Measurements from ENCODE around the gene NUP62. TPM values are rescaled to one million over a fixed set of nuclear protein-coding genes. Genes with fewer than 3 reads are reported as not detected.

NUP62 gene
- total and polyA plus RNA-seq, 2 of the 8 experiments (the other 6 are each of a cell fraction or from before 2014, with no cell fraction given): 50.0 to 107 TPM

GRCh38 chr19:49921871-49922795 is 7.2 kb downstream of the NUP62 start:
- no peak for DNase-seq (ENCODE audit: low read depth in 1 of 2, low spot score in 2 of 2)
- no peaks in the 10 kb centered on the region for H3K27me3 ChIP-seq (replicated peaks in 1 of 4; ENCODE audit: control insufficient read depth in 3 of 4, extremely low read depth in 1 of 4, insufficient read depth in 3 of 4, low read length in 3 of 4)
- H3K4me3 ChIP-seq (ENCODE audit: extremely low read depth in 1 of 4, insufficient read depth in 2 of 4, low read depth in 3 of 4, low read length in 4 of 4): no peak overlapping the region
- no peak overlapping the region for H3K56ac ChIP-seq (replicated peaks; ENCODE audit: insufficient read length, low read depth, low read length)
- H2BK20ac ChIP-seq (ENCODE audit: low read length): no peak overlapping the region
- H3K4me2 ChIP-seq (ENCODE audit: insufficient read depth in 1 of 2, low read depth in 2 of 2, low read length in 2 of 2): no peak overlapping the region; a peak in 1 of 4 replicates
- no peak overlapping the region for H4K5ac ChIP-seq (ENCODE audit: insufficient read length, low read depth, low read length)
- 89% methylated on average over 22 of the region's 22 CpGs; no CpG with 5 or more reads in 1 of the 2 experiments for WGBS, 2 experiments (ENCODE audit: extremely low coverage in 1 of 2, insufficient coverage in 1 of 2, insufficient read length in 1 of 2, insufficient replicate concordance in 2 of 2, low coverage in 1 of 2, low lambda C conversion rate in 2 of 2, missing lambda C conversion rate in 1 of 2)
- no peak overlapping the region for H2BK120ac ChIP-seq (replicated peaks; ENCODE audit: low read depth, low read length)
- peaks cover 55% of the 10 kb centered on the region in 2 experiments for H4K20me1 ChIP-seq (replicated peaks in 1 of 2; ENCODE audit: control insufficient read depth in 1 of 2, insufficient read depth in 2 of 2, low read length in 2 of 2)
- H2BK12ac ChIP-seq (ENCODE audit: low read depth, low read length): no peak overlapping the region
- FAIRE-seq: no peak
- ChIA-PET POLR2A (ENCODE audit: partially characterized antibody) (interaction anchor here (0.6 to 19.2 kb wide), 11 partner anchors 2 to 490 kb away, joined by 3 to 373 read pairs (median 3); partner anchors contain the start of genes ATF5, NUP62 and VRK3), CTCF (ENCODE audit: partially characterized antibody) (interaction anchor here (1.0 to 1.6 kb wide), 2 partner anchors 10 to 61 kb away, joined by 3 to 5 read pairs; no protein-coding TSS in a partner anchor)
- H3K23ac ChIP-seq (ENCODE audit: insufficient read length): no peak overlapping the region
- no peak overlapping the region for H2AFZ ChIP-seq (ENCODE audit: low read length)
- TF ChIP-seq POLR2A (IDR thresholded peaks at IDR 0.05; ENCODE audit: control extremely low read depth in 1 of 2, low read depth in 2 of 2, low read length in 2 of 2) (peak in 1 of 2 experiments; percentile 22; a peak in 2 of 3 replicates), POU5F1 (IDR thresholded peaks at IDR 0.05; ENCODE audit: low read depth, low read length) (no peak), POLR2AphosphoS5 (IDR thresholded peaks at IDR 0.05; ENCODE audit: low read depth, low read length) (0 out of 2 replicates have a peak, but pooled peaks have one; percentile 1)
- no peak overlapping the region for H2AK5ac ChIP-seq (ENCODE audit: low read depth, low read length)
- H3K79me2 ChIP-seq (ENCODE audit: control insufficient read depth in 1 of 2, insufficient read depth in 2 of 2, low read length in 2 of 2): peaks cover 15 to 95% of the 10 kb centered on the region in 2 experiments
- no peak overlapping the region for H3K27ac ChIP-seq (ENCODE audit: low read depth, low read length)
- no peak overlapping the region for H3K18ac ChIP-seq (ENCODE audit: extremely low read depth, low read length)
- peaks cover 14 to 47% (median 28%) of the 10 kb centered on the region in 4 experiments for H3K36me3 ChIP-seq (ENCODE audit: control insufficient read depth in 2 of 4, insufficient read depth in 4 of 4, low read length in 3 of 4)
- H3K4ac ChIP-seq (replicated peaks; ENCODE audit: insufficient read length, low read depth, low read length): no peak overlapping the region
- H3K9ac ChIP-seq (replicated peaks in 1 of 4; ENCODE audit: extremely low read depth in 1 of 4, low read depth in 3 of 4, low read length in 3 of 4): no peak overlapping the region; a peak in 1 of 7 replicates
- H3K23me2 ChIP-seq (ENCODE audit: low read depth, low read length): no peaks in the 10 kb centered on the region
- H3K14ac ChIP-seq (ENCODE audit: insufficient read length): no peak overlapping the region
- 0 out of 2 replicates have a peak overlapping the region, but pooled peaks have one; percentile 2 for H2BK5ac ChIP-seq (ENCODE audit: low read depth, low read length)
- no peak overlapping the region for H4K91ac ChIP-seq (replicated peaks; ENCODE audit: insufficient read length, low read length)
- no peak overlapping the region for H2BK15ac ChIP-seq (ENCODE audit: low read length)
- peaks cover 0 to 15% (median 4%) of the 10 kb centered on the region in 4 experiments; a peak in 5 of 7 replicates for H3K4me1 ChIP-seq (replicated peaks in 1 of 4; ENCODE audit: control insufficient read depth in 3 of 4, insufficient read depth in 4 of 4, low read length in 3 of 4)
- peak overlapping the region; percentile 31; the same call in 1 of the 2 replicates for H4K8ac ChIP-seq (ENCODE audit: extremely low read depth, insufficient read depth, low read length)
- no peaks in the 10 kb centered on the region for H3K9me3 ChIP-seq (ENCODE audit: insufficient read depth in 2 of 2, low read depth in 1 of 2, low read length in 1 of 2)
- peaks cover 21% of the 10 kb centered on the region for H3K79me1 ChIP-seq (ENCODE audit: low read depth, low read length)

Data from H1 (cell line).